Measurements from ENCODE around the gene STAMBP. TPM values are rescaled to one million over a fixed set of nuclear protein-coding genes. Genes with fewer than 3 reads are reported as not detected.

The STAMBP gene
- total RNA-seq, 4 donors from 2014 or later, result 30.5 to 49.1 (median 36.6) TPM

DNA sequence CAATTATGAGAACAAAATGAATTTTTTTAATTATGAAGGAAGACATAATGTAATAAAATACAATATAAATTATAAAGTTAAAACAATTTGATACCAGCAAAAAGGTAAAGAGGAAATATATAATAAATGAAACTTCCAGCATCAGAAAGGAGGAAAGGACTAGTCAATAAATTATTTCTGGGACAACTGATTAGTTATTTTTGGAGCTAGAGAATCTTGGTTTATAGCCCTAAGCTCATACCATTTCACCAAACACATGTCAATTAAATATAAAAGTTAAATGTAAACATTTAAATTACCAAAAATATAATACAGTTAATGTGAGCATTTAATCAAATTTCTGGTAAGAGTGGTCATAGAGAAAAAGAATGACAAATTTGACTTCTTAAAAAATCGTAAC is 76.2 kb downstream of the STAMBP start:
- no peak for DNase-seq (ENCODE audit: low spot score in 2 of 2)
- 83 to 85% methylated on average over 1 of the region's 1 CpG for WGBS, 2 donors
- H3K4me3 ChIP-seq (ENCODE audit: low read depth, poor library complexity, severe bottlenecking), result no peak overlapping the region
- TF ChIP-seq POLR2A (IDR thresholded peaks at IDR 0.05), result no peak
- TF ChIP-seq, protein P1, sequence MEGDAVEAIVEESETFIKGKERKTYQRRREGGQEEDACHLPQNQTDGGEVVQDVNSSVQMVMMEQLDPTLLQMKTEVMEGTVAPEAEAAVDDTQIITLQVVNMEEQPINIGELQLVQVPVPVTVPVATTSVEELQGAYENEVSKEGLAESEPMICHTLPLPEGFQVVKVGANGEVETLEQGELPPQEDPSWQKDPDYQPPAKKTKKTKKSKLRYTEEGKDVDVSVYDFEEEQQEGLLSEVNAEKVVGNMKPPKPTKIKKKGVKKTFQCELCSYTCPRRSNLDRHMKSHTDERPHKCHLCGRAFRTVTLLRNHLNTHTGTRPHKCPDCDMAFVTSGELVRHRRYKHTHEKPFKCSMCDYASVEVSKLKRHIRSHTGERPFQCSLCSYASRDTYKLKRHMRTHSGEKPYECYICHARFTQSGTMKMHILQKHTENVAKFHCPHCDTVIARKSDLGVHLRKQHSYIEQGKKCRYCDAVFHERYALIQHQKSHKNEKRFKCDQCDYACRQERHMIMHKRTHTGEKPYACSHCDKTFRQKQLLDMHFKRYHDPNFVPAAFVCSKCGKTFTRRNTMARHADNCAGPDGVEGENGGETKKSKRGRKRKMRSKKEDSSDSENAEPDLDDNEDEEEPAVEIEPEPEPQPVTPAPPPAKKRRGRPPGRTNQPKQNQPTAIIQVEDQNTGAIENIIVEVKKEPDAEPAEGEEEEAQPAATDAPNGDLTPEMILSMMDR (IDR thresholded peaks at IDR 0.05), result no peak
- intact Hi-C loops (cut with DNase I; ENCODE audit: low total_unique reads), result no loop called here

DNA sequence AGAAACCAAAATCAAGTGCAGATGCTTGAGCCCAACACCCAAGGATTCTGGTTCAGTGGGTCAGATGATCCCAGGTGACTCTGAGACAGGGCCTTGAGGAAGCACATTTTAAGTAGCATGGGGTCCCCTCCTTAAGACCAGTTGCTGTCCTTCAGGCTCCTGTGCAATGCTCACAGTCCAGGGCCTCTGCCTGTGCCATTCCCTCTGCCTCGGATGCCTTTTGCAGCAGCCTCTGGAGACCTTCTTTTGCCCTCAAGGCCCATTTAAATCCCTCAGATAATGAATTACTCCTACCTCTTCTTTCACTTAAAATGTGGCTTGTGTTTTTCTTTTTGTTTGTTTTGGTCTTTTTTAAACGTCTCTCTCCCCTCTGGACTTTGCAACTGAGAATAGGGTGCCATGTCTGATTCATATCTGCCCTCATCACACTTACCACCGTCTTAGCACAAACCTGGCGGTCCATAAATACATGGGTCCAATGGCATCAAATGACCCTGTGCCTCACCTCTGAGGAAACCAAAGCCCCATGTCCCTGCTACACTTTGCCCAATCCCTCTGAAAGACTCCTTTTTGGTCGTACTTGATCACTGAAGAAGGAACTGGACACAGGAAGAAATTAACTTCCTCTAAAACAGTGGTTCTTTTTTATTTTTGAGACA is 78.2 kb downstream of the STAMBP start:
- intact Hi-C loops (cut with DNase I; ENCODE audit: low total_unique reads), result no loop called here
- H3K4me3 ChIP-seq (ENCODE audit: low read depth, poor library complexity, severe bottlenecking), result no peak overlapping the region
- DNase-seq (ENCODE audit: low spot score in 2 of 2), result peak in 1 of 2 donors; percentile 12
- no peak for TF ChIP-seq POLR2A (IDR thresholded peaks at IDR 0.05)
- TF ChIP-seq, protein P1 (IDR thresholded peaks at IDR 0.05), result no peak
- WGBS, 2 donors, result 79 to 87% methylated on average over 5 of the region's 5 CpGs

DNA sequence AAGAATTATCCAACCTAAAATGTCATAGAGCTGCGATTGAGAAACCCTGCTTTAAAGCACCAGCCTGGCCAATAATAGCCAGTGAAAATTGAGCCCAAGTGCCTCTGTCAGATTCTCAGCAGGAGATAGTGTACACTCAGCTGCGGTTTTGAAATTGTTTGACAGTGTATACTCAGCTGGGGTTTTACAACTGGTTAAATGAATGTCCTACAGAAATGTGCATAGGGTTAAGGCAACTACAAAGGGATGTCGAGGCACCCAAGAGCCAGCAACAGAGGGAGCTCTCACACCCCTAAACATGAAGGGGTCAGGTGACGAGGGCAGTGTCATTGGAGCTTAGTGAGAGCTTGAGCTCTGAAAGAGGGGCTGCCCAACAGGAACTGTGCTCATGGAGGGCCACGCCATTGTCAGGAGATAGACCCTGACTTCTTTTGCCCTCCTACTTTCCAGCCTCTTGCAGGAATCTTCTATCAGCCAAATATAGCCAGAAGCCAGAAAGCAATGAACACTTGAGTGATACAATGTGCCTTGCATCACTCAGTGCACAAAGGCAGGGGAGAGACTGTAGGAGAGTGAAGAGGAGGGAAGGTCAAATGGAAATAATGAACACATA is 79.2 kb downstream of the STAMBP start:
- 62 to 67% methylated on average over 5 of the region's 5 CpGs for WGBS, 2 donors
- DNase-seq (ENCODE audit: low spot score in 2 of 2), result peak in 1 of 2 donors; percentile 66
- intact Hi-C loops (cut with DNase I; ENCODE audit: low total_unique reads), result no loop called here
- TF ChIP-seq, protein P1 (IDR thresholded peaks at IDR 0.05), result no peak
- TF ChIP-seq POLR2A (IDR thresholded peaks at IDR 0.05), result no peak
- no peak overlapping the region for H3K4me3 ChIP-seq (ENCODE audit: low read depth, poor library complexity, severe bottlenecking)

DNA sequence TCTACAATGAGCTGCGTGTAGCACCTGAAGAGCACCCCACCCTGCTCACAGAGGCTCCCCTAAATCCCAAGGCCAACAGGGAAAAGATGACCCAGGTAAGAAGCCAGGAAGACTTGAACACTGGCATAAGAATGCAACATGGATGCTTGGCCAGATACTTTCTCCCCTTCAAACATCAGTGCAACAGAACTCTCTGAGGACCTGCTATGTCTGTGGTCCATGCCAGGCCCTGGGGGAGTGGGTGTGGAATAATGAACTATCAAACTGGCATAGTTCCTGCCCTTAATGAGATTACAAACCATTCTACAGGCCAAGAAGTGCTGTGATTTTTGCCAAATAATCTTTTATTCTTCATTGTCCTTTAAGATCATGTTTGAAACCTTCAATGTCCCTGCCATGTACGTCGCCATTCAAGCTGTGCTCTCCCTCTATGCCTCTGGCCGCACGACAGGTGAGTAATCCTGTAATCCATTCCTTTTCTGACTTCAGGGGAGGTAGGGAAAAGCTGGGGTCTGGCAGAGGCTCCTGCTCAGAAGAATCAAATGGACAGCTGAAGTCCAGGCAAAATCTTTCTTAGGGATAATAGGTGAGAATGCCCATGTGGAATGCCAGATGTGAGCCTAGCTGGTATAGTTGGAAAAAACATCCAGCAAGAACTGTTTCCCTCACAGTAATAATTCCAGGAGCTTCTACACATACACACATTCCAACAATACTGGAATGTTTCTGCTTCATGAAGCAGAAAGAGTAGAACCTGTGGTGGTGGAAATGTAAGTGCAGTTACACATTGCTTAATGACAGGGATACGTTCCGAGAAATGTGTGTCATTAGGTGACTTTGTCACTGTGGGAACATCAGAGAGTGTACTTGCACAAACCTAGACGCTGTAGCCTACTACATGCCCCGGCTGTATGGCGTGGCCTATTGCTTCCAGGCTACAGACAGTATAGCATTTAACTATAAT is 80.2 kb downstream of the STAMBP start:
- DNase-seq (ENCODE audit: low spot score in 2 of 2), result peak in 1 of 2 donors; percentile 45
- TF ChIP-seq, protein P1 (IDR thresholded peaks at IDR 0.05), result no peak
- TF ChIP-seq POLR2A (IDR thresholded peaks at IDR 0.05), result no peak
- 60 to 62% methylated on average over 10 of the region's 10 CpGs for WGBS, 2 donors
- intact Hi-C loops (cut with DNase I; ENCODE audit: low total_unique reads), result no loop called here
- no peak overlapping the region for H3K4me3 ChIP-seq (ENCODE audit: low read depth, poor library complexity, severe bottlenecking)

DNA sequence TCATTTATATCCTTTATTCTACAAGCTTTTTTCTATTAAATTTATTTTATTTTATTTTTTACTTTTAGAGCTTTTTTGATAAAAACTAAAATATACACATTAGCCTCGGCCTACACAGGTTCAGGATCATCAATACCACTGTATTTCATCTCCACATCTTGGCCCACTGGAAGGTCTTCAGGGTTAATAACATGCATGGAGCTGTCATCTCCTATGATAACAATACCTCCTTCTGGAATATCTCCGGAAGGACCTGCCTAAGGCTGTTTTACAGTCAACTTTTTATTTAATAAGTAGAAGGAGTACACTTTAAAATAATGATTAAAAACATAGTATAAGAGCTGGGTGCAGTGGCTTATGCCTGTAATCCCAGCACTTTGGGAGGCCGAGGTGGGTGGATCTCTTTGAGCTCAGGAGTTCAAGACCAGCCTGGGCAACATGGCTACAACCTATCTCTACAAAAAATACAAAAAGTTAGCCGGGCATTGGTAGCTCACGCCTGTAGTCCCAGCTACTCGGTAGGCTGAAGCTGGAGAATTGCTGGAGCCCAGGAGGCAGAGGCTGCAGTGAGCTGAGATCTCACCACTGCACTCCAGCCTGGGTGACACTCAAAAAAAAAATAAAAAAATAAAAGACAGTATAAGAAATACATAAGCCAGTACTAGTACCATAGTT is 82.2 kb downstream of the STAMBP start:
- intact Hi-C loops (cut with DNase I; ENCODE audit: low total_unique reads), result no loop called here
- TF ChIP-seq, protein P1 (IDR thresholded peaks at IDR 0.05), result no peak
- TF ChIP-seq POLR2A (IDR thresholded peaks at IDR 0.05), result no peak
- 71 to 72% methylated on average over 6 of the region's 6 CpGs for WGBS, 2 donors
- no peak overlapping the region for H3K4me3 ChIP-seq (ENCODE audit: low read depth, poor library complexity, severe bottlenecking)
- peak in 1 of 2 donors; percentile 21 for DNase-seq (ENCODE audit: low spot score in 2 of 2)
